CD4-positive, alpha-beta T cell treated with Interleukin-10 for 1 hour (primary cell): ENCODE results near the gene TIMP4.

Experiments
- DNase-seq: peaks from one replicate; pipeline ENCODE4 v3.0.0-alpha.2; 2020

Gene TIMP4

DNA sequence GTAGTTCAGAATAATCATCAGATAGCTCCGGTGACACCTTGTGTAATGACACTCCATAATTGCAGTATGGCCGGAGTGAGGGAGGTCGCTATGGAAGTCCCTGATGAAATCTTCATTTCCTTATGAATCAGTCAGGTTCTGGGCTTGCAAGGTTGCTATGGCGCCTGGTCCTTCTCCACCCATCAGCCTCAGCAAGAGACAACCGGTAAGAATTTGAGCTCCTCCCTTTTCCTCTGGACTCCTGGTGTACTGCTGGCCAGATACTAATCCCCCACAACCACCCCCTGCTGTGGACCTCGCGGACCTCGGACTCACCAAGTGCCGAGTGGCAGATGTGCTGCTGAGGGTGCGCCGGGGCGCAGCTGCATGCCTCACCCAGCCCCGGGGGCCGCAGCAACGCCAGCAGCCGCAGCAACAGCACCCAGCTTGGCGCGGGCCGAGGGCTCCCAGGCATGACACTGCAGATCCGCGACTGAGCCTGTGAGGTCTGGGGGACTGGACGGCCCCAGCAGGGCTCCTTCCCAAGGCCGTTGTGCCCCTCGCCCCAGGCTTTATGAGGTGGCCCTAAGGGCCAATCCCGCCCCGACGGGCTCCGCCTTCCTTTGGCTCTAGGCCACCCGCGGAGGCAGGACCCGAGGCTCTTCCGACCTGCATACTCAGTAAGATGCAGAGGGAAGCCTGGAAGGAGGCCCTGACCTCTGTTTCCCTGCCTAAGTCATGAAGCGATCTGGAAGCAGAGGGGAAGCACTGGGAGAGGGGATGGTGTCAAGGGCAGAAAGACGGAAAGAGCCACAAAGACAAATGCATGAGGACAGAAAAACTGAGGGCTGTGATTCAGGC is at the start of gene TIMP4:
TIMP4 (minus strand) TSS at position 526 of the 840 bp plus-strand sequence; CDS start at position 454, 72 bp downstream.
- DNase-seq: no peak

DNA sequence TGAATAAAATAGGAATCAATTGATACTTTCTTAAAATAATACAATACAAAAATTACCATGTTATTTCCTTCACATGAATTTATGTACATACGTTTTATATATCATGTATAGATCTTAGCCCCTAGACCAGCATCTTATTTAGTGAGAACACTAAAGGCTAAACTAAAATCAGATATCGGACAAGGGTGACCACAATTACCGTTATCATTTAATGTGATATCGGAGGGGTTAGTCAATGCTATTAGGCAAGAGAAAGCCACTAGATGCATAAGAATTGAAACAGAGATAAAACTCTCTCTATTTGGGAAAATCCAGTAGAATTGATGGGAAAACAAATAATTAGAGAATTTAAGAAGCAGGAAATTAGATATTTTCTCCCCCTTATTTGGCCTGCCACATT is 46.5 kb upstream of the TIMP4 start:
- no peak for DNase-seq

DNA sequence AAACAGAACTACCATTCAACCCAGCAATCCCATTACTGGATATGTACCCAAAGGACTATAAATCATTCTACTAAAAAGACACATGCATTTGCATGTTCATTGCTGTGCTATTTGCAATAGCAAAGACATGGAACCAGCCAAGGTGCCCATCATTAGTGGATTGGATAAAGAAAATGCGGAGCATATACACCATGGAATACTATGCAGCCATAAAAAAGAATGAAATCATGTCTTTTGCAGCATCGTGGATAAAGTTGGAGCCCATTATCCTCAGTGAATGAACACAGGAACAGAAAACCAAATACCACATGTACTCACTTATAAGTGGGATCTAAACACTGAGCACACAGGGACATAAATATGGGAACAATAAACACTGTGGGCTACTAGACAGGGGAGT is 43.1 kb upstream of the TIMP4 start:
- DNase-seq: no peak

DNA sequence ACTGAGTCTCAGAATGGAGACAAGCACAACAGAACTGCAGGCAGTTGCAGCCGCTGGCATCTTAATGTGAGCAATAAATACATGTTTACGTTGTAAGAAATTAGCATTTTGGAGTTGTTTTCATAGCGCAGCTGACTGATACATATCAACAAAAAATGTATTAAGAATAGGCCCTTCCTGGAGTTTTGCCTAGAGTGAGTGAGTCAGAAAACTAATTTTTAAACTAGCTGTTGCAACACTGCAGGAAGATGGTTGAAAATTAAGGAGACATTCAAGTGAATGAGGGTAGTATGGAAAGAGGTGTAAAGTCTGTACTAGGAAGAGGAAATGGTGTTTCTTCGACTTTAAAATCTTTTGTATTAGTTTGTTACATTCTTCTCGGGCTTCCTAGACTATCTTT is 39.6 kb upstream of the TIMP4 start:
- DNase-seq: no peak

DNA sequence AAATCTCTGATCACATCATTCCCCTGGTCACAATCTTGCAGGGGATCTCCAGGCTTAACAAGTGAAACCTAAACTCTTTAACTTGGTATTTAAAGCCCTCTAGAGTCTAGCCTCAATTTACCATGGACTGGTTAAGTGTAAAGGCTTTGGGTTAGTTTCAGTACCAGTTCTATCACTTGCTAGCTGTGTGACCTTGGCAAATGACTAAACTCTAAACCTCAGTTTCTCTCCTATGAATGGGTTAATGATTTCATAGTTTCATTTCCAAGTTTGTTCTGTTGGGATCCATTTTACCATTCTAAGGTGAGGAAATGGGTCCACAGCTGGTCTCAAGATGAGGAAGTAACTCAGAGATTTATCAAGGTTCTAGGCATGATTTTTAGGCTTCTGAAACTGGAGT is 38.8 kb upstream of the TIMP4 start:
- DNase-seq: no peak

DNA sequence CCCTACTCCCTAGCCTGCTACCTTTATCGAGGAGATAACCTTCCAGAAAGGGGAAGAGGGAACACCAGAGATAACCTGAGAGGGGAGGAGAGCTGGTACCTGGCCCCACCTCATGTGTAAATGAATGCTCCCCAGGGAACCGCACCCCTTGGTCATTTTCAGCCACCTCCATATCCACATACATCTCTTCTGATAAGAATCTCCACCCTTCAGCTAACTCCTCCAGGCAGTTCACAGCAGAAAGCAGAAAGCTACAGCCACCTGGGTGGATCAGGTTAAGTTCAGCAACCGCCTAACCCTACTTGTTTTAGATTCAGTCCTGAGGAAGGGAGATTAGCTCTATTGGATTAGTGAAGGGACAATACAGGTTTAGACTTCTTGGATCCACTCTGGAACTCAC is 38.0 kb upstream of the TIMP4 start:
- DNase-seq: no peak

DNA sequence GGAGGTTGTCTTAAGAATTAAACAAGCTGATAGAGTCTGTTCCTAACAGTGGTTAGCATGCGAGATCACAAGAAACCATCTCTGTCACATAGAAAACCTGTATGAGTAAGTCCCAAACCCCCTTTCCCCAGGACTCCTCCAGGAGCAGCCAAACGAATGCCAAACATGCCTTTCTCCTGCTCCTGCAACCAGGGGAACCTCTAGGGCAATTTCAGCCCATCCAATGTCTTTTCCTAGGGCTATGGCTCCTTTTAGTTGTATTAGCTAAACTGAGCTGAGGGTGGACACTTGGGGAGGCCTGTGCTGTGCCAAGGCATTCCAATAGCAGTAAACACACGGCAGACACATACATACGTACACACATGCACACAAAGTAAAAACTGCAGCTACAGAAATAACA is 36.5 kb upstream of the TIMP4 start:
- DNase-seq: no peak

DNA sequence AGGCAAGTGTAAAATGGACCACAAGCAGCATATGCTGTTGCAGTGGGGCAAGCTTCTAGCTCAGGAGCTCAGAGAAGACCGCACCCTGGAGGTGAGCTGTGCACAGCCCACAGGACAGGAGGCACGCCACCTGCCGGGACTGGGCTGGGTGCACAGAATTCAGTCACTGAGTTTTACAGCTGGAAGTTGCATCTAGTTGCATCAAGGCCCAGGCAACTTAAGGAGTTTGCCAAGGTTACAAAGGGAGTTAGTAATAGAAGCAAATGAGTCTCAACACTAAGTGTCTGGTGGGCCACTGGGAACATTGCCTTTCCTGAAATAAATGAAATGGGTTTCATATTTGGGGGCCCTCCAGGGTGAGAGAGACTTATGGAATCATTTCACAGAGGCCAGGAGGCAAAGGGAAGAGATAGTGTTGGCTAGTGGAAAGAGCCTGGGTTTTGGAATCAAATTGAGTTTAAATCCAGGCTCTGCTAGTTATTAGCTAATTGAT is 36.0 kb upstream of the TIMP4 start:
- no peak for DNase-seq

DNA sequence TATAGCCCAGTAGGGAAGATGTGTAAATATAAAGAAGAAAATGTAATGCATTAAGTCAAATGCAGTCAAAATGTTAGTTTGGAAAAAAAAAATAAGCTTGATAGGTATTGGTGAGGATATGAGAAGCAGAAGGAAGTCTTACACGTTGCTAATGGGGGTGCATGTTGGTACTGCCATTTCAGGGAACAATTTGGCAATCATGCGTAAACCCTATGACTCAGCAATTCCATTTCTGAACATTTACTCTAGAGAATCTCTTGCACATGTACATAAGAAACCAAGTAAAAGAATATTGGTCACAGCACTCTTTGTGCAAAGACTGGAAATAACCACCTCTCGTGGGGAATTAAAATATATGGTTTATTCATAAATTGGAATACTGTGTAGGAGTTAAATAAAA is 35.5 kb upstream of the TIMP4 start:
- DNase-seq: no peak

DNA sequence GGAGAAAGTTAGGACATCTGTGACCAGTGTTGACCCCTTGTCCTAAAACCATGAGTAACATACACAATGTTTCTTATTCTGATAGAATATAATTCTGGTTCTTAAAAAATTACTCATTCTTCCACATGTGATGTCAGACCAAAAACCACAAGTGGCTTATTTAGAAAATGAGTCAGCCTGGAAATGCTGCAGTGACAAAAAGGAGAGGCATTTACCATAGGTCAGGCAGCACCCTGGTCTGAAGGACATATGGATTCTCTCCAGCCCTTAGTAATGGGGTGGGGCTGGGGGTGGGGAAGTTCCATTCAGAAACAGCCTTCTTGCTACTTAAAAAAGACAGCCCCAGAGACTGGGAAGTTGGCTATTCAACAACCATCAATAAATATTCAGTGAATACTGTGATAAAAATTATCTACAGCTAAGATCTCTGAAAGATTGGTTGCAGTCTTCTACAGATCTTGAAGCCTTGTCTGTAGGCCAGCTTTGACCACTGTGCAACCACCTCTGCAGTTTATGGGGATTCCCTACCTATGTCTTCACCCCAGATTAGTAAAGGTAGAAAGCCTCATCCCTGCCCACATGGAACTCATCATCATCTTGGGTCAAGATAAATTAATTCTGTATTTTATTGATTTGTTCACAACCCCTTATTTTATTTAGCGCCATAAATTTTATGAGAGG is 34.9 kb upstream of the TIMP4 start:
- DNase-seq: peak; percentile 12

DNA sequence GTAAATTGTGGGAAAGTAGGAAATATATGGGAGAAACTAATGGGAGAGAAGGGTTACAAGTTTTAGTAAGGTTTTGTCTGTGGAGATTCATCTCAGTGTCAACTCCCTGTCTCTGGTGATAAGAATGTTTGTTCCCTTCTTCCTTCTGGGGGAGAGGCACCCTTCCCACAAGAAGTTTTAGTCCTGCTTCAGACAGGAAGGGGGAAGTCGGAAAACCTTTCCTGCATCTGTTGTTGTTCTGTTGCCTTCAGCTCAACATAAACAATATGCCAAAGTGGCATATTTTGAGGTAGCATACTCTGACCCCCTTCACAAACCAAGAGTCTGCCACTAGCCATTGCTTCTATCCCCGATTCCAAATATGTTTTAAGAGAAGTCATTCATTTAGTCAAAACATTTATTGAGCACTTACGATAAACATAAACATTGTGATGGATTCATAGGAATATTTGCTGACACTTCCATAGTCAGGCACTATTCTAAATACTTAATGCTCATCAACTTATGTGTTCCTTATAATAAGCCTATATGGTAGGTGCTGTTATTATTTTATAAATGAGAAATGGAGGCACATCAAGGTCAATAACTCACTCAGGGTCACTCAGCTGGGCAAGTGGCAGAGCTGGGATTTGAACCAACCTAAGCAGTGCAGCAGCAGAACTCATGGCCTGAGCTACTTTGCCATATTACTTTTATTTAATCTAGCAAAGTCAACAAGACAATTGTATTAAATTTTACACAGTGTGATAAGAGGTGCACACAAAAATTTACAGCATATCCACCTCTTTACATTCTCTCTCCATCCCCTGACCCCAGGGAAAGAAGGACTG is 34.2 kb upstream of the TIMP4 start:
- no peak for DNase-seq

DNA sequence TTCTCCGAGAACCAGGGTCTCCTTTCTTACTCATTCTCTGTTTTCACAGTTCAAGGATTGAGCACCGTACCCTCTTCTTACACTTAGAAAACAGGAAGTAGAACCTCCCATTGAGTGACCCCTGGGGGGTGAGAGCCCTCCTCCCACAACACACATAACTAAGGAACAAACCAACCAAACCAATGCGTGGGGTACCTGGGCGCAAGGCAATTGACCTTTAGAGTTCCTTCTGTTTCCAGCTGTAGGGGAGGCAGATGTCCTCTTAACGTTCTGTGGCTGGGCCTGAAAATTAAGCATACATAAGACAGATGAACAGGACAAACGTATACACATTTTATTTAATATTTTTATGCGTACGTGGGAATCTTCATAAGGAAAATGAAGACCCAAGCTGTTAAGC is 33.5 kb upstream of the TIMP4 start:
- DNase-seq: no peak

DNA sequence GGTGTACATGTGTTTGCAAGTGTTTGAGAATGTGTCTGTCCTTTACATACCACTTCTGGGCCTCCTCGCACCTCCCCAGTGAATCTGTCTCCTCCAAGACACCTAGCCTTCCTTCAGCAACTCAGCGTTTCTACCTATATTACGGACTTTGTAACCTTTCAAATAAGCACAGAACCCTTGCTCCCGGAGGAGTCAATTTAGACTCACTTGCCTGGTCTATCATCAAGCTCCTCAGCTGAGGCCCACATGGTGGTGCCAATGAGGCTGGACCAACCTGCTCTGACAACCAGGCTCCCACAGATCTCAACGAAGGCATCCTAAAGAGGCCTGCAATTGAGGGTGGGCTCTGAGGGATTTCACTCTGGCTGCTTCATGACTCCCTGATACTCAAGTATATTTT is 32.8 kb upstream of the TIMP4 start:
- no peak for DNase-seq

DNA sequence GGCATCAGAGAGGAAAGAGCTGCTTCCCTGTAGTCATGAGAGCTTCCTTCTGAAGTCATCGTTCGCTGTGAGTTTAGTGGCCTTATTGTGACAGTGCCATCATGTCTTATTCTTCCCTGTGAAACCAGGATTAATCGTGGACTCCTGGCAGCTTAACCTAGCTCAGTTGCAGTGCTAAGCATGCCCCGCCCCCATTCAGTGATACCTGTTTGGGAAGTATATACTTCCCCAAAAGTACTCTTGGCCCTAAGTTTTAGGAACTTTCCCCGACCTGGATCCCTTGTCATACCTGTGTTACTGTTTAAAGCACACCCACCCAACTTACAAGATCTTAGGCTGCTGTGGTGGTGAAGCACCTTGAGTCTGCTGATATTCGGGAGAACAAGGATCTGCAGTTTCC is 32.1 kb upstream of the TIMP4 start:
- DNase-seq: no peak

DNA sequence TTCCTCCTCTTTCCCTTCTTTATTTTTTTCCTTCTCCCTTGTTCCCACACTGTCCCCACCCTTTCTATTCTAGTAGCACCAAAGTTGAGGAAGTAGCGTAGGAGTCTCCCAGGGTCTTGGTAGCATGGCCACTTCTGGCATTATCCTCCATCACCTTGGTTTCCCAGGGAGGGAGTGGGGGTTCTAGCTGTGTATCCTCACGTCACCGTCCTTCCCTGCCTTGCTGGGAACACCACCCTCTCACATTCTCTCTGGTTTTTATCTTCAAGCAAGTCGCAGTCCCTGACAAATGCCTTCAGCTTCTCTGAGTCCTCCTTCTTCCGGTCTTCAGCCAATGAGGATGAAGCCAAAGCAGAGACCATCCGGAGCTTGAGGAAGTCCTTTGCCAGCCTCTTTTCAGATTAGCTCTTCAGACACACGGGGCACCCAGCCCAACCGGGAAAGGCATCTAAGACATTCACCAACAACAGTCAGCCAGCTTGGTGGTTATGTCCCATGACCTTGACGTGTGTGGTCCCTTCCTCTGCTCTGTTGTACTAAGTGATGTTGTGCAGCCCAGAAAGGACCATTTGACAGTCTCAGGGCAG is 31.6 kb upstream of the TIMP4 start:
- no peak for DNase-seq

DNA sequence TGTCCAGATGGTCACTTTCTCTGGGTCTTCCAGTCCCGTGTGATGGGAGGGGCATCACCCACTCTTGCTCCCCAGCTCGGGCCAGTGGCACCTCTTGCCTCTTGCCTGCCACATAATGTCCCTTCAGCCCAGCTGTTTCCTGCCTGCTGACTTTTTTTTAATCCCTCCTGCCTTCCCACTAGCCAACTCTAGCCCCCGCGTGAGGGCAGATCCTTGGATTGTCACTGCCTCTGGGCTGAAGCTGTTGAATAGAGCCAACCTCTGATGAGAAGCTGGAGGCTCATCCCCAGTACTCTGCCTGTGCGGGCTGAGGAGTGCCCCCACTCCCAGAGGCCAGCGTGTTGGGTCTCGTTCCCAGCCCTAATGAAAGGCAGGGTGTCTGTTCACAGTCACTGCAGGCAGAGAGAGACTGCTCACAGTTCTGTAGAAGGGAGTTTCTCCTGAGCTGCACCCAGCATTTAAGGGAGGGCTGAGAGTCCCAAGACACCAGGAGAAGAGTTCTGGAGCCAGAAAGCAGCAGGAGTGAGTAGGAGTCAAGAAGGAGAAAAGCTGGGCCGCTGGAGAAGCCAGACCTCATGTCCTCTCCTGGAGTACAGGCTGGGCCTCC is 30.1 kb upstream of the TIMP4 start:
- DNase-seq: no peak

DNA sequence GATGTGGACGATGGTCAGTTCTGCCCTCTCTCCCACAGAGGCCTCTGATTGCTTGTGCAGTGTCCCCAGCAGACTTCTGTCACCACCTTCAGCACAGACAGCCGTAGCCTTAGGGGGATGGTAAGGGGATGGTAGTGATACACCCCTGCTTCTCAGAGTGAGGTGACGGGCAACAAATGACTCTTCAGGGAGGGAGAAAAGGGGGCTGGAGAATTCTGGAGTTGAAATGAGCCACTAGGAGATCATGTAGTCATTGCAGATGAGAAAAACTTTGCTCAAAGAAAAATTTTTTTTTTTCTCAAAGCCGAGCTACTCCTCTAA is 29.6 kb upstream of the TIMP4 start:
- DNase-seq: no peak

DNA sequence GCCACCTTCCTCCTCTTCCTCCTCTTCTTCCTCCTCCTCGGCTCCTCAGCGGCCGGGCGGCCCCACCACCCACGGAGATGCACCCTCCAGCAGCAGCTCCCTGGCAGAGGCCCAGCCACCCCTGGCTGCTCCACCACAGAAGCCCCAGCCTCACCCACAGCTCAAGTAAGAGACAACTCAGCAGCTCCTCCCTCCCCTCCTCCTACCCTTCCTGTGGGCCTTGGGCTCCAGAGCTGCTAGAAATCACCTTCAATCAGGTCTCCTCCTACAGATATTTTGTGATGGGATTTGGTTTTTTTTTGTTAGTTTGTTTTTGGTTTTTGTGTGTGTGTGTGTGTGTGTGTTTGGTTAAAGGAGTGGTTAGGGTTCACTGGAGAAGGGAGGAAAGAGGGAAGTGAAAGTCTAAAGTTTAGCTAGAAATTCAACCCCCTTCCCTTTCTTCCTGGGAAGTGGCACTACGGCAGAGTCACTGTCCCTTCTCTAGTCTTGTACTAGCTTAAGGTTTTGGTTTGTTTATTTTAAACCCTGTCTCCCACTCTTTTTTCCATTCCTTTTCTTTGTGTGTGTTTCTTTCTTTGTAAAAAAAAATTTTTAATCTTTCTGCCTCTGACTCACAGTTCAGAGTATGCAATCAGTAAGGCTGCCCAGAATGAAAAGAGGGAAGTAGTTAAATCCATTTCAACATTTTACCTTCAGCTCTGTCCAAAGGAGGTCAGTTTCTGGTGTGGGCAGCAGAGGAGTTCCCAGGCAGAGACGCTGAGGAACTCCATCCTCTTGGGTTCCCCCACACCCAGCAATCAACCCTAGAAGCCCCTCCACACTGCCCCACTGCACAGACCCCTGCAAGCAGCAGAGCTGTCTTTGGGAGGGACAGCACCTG is 29.0 kb upstream of the TIMP4 start:
- DNase-seq: no peak

DNA sequence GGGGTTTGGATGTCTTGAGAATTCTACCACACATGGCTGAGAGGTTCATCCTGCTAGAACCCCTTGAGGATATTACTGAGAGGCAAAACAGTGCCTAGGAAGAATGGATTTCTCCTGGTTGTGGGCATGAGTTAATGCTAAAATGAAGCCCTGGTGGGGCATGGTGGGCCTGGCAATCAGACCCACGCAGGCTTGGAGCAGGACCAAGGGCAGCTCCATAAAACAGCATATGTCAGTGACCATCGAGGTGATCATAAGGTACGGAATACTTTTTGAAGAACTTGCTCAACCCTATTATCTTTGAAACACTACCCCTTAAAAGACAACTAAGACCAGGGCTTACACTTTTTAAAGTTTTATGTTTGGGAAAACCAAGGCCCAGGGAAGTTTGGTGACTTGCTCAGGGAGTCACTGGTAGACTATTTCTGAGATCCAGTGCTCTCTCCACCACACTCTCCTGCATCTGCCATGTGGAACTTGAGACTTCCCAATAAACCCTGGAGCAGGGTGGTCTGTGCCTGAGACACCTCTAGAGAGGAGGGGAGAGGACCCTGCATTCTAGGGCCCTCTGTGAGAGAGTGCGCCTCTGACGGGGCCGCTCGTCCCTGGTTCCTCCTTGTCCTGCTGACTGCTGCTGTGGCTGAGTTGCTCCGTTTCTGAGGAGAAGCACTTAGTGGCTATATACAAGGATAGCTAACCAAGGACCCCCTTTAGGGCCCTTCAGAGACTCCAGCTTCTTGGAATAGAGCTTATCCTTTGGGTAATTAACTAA is 28.0 kb upstream of the TIMP4 start:
- DNase-seq: no peak

DNA sequence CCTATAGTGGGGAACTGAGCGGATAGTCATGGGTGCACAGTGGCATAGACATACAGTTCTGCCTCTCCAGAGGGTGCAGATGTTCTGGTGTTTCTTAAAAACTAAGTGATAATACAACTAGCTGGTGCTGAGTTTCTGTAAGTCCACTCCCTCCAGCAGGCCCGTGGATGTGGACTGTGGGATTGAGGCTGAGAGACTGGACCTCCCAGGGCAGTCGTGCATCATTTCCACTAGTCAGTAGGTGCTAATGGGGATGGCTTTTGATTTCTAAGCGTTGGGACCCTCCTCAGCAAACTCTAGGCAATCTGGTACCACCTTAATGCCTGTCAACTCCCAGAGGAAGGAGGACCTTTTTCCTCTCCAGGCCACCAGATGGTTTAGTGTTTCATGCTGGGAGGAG is 27.3 kb upstream of the TIMP4 start:
- no peak for DNase-seq

DNA sequence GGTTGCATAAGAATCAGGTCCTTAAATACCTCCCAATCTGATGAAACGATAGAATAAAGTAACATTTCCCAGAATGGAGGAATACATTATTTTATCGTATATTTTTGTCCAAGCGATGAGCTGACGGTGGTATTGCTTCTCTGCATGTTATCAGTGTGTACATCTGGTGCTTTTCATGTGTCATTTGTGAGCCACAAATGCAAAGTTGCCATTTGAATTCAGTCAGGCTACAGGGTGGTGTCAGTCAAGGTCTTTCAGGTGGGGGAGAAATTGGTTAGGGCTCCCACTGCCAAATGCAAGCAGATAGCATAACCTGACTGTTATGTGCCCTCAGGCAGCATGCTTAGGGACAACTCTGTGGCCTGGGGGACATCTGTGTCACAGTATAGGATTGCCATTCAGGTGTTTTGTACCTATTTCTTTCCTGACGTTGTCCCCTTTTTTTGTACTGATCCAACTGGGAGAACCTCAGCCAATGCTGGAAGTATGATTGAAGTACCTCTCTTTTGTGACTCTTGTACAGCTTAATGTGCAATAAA is 26.5 kb upstream of the TIMP4 start:
- no peak for DNase-seq
